Left colon (tissue), 2 donors: ENCODE measurements around the gene NPAS4. TPM values are rescaled to one million over a fixed set of nuclear protein-coding genes. Genes with fewer than 3 reads are reported as not detected.
"Not testable (repeated sequence)": the region's sequence is repeated elsewhere in the genome, so short reads cannot be mapped to it uniquely, and the experiment has no call there.

Experiments
- ATAC-seq: fragments of 200-7000 bp; cut with Tn5 transposase; one replicate; pipeline ENCODE4 v1.9.1; 2020; ENCODE audit warnings: mild to moderate bottlenecking, moderate library complexity
- DNase-seq, 2 donors: peaks; one replicate each; pipeline ENCODE4 v3.0.0-alpha.2; 2020
- intact Hi-C, 2 donors: fragments of 100-400 bp; cut with DNase I in 1 of 2; cut with micrococcal nuclease in 1 of 2; formaldehyde crosslinking; loops; one replicate each; pipeline versions ENCODE4 v1.11.2 to v1.14.0; 2022; cut with DNase I, micrococcal nuclease
- total RNA-seq, 2 donors: library from RNA; stranded (reverse); fragmentation: NEBNext Ultra II Directional; extraction: Animal tissue kit (Norgen Biotek cat#: 25700); gene quantifications; one replicate each; pipeline ENCODE4 v1.2.1, GENCODE V29; 2021
- donor health status: DM: no; HTN: no; CAD: no.
- donor health status: DM: yes; HTN: yes; CAD: no.

Gene NPAS4
- total RNA-seq, 2 donors from 2014 or later: 0.39 TPM; not detected in 1

DNA sequence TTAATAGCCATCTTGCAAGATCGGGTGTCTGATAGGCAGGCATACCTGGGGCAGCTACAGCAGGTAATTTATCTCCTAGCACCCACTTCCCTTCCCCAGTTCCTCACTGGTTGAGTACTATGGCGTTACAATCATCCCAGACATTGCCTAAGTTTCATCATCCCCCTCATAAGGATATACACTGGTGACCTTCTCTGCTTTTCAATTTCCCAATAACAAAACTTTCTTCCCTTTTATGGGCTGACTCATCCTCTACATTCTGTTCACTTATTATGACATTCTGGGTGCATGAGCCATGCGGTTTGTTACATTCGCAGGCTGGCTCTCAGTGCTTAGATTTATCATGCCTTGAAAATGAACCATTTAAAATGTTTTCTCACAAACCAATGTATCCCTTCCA is 22.8 kb downstream of the NPAS4 start:
- DNase-seq (no peak), ATAC-seq (no peak)
- intact Hi-C loops: no loop called here

DNA sequence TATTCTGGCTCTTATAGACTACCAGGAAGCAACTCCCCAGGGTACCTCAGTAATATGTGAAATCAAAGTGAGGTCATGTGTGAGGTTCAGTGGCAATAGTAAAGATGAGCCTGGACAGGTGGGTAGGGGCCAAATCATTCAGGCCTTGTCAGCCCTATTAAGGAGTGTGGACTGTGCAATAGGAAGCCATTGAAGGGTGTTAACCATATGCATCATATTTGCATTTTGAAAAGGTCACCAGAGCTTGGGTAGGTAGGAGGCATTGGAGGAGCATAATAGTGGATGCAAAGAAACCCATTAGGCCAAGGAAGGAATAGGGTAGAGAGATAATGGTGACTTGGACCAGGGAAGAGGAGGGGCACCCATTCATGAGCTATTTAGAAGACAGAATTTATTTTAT is 26.2 kb downstream of the NPAS4 start:
- ATAC-seq (no peak), DNase-seq (no peak)
- intact Hi-C loops: no loop called here

DNA sequence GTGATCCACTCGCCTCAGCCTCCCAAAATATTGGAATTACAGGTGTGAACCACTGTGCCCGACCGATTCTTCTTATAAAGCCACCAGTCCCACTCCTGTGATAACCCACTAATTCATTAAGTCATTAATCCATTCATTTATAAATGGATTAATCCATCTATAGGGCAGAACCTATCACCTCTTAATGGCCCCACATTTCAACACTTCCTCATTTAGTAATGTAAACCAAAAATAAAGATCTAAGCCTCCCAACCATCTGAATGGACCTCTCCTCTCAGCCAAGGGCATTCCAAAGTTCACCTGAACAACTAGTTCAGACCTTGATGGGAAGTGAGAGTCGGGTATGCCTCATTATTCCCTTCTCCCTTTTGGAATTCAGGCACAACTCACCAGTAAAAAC is 27.7 kb downstream of the NPAS4 start:
- ATAC-seq: no peak
- no peak for DNase-seq
- intact Hi-C loops: no loop called here

DNA sequence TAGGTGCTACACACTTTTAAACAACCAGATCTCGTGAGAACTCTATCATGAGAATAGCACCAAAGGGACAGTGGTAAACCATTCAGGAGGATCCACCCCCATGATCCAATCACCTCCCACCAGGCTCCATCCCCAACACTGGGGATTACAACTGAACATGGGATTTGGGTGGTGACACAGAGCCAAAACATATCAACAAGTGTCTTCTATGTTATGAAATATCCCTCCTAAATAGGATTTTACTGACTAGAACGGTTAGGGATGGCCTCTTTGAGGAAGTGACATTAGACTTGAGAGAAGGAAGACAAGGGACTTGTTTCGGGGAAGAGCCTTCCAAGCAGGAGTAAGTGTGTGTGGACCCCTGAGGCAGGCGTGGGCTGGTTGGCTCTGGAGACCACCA is 29.7 kb downstream of the NPAS4 start:
- intact Hi-C loops: no loop called here
- no peak for ATAC-seq
- no peak for DNase-seq

DNA sequence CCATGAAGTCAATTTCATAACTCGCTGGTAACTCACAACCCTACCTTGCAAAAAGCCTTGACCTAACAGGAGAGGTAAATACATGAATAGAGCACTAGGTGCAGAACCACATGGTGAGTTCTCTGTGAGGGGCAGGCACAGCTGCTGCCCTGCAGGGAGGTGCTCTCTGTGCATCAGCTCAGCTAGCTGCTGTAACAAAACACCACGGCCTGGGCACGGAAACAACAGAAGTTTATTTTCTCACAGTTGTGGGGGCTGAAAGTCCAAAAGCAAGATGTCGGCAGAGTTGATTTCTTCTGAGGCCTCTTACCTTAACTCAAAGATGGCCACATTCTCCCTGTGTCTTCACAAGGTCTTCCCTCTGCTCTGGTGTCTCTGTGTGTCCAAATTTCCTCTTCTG is 30.8 kb downstream of the NPAS4 start:
- intact Hi-C loops: no loop called here
- no peak for DNase-seq
- ATAC-seq: no peak

DNA sequence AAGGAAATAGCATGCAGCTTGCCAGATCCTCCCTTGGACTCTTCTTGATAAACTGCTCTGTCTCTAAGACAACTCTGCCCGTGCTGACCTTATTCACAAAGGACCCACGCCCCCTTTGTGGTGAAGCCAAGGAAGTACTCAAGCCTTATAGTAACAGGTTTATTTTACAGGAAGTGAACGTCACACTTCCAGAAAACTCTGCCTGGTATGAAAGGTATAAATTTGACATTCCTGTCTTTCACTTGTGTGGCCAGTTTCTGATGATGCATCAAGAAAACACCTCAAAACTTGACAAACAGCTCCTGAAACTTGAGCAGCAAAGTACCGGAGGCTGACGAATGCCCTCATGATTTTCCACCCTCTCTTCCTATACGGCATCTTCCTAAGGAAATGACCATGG is 33.4 kb downstream of the NPAS4 start:
- intact Hi-C loops: no loop called here
- DNase-seq: no peak
- no peak for ATAC-seq

DNA sequence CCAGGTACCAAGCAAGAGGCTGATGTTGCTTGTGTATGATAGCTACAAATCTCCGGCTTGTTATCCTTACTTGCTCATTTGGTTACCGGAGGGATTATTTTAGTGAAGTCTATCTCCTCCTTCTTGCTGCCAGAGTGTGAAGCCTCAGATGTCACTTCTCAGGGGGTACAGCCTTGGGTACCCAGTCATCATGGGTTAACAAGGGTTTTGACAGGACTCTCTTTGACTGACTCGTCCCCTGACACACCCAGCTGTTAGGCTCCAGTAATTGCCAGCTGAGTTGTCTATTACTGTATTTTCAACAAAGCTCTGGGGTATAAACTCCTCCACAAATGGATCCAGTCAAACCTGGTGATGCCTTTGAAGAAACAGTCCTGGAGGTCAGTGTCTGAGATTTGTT is 34.0 kb downstream of the NPAS4 start:
- intact Hi-C loops: no loop called here
- no peak for ATAC-seq
- no peak for DNase-seq

DNA sequence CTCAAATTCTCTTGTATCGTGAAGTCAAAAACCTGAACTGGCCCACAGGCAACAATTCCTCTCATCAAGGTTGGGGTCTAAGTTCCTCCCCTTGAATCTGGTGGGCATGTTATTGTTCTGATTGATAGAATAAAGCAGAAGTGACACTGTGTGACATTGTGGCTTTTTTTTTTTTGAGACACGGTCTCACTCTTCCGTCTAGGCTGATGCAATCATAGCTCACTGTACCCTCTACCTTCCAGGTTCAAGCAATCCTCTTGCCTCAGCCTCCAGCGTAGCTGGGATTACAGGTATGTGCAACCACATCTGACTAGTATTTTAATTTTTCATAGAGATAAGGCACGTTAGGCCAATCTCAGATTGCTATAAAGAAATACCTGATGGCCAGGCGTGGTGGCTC is 37.0 kb downstream of the NPAS4 start:
- DNase-seq (no peak), ATAC-seq (no peak)
- intact Hi-C loops: no loop called here

DNA sequence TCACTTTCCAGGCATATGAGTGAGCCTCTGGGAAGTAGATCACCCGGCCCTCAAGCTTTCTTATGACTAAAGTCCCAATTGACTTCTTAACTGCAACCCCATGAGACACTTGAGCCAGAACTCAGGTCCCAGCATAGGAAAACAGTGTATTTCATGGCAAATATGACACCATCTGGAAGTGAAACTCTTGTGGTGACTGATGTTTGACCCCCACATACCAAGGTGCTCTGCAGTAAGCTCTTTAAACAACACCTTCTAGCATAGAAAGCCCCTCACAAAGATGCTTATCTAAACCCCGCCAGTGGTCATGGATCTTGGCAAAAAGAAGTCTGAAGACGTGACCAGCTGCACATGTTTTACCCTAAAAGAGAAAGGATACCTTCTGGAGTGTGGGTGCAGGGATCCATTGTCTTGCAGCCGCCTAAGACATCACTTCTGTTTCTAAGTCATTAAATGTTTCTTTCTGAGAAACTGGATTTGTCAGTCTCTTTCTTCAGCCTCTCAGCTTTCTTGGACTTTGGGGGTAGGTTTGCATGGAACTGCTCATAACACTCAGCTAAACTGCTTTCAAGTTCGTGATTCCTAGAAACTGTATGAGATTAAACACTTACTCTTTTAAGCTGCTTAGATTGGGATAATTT is 38.4 kb downstream of the NPAS4 start:
- DNase-seq (no peak), ATAC-seq (no peak)
- intact Hi-C loops: no loop called here

DNA sequence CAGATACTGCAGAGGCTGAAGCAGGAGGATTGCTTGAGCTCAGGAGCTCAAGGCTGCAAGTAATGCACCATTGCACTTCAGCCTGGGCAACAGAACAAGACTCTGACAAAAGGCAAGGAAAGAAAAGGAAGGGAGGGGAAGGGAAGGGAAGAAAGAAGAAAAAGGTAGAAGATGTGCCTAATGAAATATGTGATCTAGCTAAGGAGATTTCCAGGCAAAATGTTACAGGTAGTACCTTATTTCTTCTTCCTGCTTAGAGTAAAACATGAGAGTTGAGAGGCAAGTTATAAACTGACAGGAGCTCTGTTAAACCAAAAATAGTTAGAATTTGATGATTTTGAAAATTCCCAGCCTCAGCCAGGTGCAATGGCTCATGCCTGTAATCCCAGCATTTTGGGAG is 41.2 kb downstream of the NPAS4 start:
- ATAC-seq (no peak), DNase-seq (no peak)
- intact Hi-C loops: no loop called here

DNA sequence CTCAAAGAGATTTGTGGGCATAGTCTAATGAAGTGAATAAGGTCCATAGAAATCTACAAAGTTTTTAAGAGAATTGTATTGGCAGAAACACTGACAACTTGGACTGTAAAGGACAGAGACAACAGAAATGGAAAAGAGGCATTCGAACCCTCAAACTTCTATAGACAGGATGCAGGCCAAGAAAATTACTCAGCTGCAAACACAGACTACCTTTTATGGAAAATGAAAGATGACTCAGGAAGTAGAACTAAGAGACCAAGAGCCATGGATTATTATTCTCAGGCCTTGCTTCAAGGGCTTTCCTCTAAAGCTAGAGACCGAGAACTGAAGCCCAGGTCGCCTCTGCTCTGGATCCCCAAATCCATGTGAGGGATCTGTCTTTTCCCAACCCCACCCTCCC is 42.1 kb downstream of the NPAS4 start:
- intact Hi-C loops: no loop called here
- DNase-seq: no peak
- no peak for ATAC-seq

DNA sequence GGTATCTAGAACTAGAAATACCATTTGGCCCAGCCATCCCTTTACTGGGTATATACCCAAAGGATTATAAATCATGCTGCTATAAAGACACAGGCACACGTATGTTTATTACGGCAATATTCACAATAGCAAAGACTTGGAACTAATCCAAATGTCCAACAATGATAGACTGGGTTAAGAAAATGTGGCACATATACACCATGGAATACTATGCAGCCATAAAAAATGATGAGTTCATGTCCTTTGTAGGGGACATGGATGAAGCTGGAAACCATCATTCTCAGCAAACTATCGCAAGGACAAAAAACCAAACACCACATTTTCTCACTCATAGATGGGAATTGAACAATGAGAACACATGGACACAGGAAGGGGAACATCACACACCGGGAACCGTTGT is 43.3 kb downstream of the NPAS4 start:
- intact Hi-C loops, DNase-seq, ATAC-seq: not testable (repeated sequence)

DNA sequence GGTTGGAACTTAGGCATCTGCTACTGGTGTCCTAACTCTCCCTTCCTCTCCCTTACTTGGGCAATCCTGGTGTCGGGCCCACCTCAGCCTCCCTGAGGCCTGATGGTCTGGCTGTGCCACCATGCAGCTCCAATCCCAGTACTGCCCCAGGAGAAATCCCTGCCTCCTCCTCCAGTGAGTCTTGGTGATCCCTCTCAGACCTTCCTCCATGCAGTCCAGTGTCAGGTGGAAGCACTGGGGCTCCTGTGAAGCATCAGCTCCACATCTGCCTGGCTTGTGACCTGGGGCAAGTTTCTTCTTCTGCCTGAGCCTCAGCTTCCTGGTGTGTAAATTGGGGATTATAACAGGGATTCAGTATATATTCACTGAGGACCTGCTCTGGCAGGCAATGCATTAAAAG is 44.1 kb downstream of the NPAS4 start:
- intact Hi-C loops: no loop called here
- no peak for DNase-seq
- ATAC-seq: no peak

DNA sequence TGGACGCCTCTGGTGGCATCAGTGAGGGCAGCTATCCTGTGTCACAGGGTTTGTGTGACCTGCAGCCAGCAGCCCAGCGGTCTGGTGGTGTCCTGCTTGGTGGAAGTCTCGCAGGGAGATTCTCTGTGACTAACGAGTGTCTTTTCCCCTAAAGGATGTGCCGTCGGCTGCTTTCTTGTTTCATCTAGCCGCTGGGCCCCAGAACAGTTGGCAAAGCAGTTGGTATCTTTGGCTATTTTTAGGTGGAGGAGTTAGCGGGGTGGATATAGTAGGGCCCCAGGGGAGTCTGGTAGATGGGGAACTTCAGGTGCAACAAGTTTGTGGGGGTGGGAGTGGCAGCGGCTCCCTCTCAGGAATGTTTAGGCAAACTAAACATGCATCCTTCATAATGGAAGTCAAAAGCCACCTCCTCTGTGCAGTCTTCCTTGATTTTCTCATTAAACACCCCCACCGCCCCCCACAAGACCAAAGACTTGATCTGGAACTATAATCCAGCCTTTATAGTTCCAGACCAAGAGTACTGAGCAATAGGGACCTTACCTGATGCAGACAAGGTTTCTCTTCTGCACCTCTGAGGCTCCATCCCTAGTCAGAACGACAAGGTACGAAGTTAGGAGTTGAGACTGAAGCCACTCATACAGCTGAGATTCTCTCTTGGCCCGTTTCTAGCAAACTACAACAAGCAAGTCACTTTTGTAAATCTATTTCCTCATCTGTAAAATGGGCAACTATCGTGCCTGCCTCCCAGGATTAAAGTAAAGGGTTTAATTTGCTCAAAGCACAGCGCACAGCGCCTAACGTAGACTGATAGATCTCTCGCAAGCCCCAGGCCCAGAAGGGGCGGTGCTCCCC is 44.8 kb downstream of the NPAS4 start:
- intact Hi-C loops: no loop called here
- no peak for DNase-seq
- ATAC-seq: no peak

DNA sequence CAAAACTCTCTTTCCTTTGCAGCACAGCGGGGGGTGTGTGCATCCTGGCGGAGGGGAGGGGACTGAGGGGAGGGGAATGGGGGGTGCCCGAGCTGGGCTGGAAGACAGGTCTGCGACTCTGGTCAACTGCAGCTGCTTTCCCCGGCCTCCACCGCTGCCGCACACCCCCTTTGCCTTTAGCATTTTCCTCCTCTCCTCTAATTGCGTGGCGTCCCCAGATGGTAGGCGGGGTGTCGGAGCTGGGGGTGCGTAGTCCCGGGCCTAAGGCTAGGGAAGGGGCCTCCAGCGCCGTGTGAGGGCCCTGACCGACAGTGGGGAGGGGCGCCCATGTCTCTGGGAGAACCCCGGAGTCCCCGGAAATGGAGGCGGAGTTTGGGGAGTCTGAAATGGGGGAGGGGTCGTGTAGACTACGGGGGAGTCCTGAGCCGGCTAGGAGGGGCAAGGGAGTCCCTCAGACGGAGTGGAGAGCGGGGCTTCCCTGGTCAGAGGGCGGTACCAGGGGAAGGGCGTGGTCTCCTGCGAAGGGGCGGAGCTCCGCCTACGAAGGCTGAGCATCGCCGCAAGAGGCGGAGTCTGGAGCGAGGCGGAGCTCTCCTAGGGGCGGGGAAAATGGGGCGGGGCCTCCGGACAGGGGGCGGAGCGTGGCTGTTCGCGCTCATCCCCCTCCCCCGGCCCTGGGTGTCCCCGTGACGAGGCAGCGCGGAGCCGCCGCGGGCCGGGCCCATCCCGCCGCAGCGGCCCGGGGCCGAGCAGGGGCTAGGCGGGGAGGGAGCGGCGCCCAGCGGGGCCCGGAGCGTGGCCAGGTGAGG is 45.6 kb downstream of the NPAS4 start, which contains the start of gene PELI3:
PELI3 (plus strand) TSS at position 681 of the 809 bp plus-strand sequence. CDS start 1,224 bp downstream, outside the sequence.
- DNase-seq (peak; percentile 91 to 95), ATAC-seq (peak; percentile 96)
- intact Hi-C loops: no loop called here

DNA sequence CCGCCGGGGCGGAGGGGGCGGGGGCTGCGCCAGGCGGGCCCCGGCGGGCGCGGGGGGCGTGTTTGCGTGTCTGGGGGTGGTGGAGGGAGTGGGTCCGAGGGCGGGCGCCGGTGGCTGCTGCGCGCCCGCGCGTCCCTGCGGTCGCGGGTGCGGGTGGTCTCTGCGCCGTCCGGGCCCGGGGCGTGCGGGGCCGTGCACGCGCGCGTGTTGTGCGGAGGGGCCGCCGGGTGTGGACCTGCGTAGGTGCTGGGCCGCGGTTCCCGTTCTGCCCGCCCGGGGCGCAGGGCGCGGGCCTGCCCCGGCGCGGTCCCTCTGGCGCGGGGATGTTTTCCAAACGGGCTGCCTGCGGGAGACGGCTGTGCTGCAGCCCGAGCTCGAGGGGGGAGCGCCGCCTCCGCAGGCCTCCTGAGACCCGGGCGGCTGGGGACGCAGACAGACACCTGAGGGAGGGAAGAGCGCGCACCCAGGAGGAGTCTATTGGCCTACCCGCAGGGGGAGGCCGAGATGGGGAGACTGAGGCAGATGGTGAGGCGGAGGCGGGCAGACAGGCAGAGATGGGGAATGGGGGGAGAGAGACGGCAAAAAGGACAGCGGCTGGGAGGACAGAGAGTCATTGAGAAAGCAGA is 46.3 kb downstream of the NPAS4 start:
- intact Hi-C loops: no loop called here
- ATAC-seq: peak; percentile 19
- DNase-seq: peak; percentile 30 to 45

DNA sequence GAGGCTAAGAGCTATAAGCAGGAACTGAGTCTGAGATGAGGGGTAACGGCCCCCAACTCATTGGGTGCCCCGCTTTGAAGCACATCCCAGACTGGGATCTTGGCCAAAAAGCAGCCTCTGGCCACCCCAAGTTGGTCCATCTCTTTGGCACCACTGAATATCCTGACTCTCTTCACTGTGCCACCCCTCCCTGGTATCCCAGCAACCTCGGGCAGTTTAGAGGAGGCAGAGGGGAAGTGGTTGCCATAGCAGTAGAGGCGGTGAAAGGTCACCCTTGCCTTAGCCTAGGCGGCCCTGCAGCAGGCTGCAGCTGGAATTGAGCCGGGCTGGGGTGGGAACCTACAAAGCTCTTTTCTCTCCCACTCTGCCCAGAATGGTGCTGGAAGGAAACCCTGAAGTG is 46.9 kb downstream of the NPAS4 start:
- DNase-seq: peak; percentile 55 to 62
- intact Hi-C loops: no loop called here
- ATAC-seq: peak; percentile 64

DNA sequence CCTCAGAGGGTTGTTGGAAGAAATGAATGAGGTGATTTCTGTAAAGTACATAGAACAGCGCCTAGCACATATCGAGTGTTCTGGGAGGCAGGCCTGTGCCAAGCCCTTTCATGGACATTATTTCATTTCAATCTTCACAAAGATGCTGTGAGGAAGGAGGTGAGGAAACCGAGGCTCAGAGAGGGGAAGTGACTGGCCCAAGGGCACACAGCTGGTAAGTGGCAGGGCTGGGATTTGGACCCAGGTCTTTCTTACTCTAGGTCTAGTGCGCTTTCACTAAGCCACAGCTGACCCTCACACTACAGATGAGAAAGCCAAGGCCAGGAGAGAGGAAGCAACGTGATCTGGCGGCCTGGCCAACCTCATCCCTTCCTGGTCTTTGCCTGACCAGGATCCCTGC is 47.9 kb downstream of the NPAS4 start:
- ATAC-seq (no peak), DNase-seq (no peak)
- intact Hi-C loops: no loop called here

DNA sequence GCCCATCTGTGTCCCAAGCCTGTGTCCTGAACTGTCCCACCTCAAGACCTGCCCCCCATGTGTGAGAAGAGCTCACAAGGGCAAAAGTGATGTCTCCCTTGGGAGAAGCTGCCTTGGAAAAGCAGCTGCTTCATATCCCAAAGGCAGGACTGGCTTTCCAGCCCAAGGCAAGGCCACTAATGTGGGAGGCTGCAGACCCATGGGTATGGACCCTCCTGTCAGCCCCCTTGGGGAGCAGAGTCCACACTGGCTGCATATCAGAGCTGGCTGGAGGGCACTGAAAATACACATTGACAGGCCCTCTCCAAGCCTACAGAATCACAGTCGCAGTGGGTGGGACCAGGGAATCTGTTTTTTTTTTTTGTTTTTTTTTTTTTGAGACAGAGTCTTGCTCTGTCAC is 48.6 kb downstream of the NPAS4 start:
- DNase-seq (no peak), ATAC-seq (no peak)
- intact Hi-C loops: no loop called here
